ENCODE measurements around the gene PLXNB2. TPM values are rescaled to one million over a fixed set of nuclear protein-coding genes. Genes with fewer than 3 reads are reported as not detected.
A peak's percentile ranks its signal among the peaks of the same experiment; 100 is the strongest.

The PLXNB2 gene
- polyA plus RNA-seq, 1 experiment = 68.0 TPM

GRCh38 chr22:50252082-50253045 lies 55.1 kb downstream of the PLXNB2 start:
- Histone ChIP-seq H3K9me3 (ENCODE audit: control insufficient read depth, insufficient read depth, low read length) (no peaks in the 10 kb centered on the region; the same call in 1 of the 2 replicates), H3K4me3 (ENCODE audit: low read depth, low read length) (no peak overlapping the region), H3K27ac (ENCODE audit: low read depth, low read length) (no peak overlapping the region), H3K27me3 (ENCODE audit: control insufficient read depth, insufficient read depth, low read length) (no peaks in the 10 kb centered on the region)
- ChIA-PET POLR2A (interaction anchor here (1.2 to 1.4 kb wide), 2 partner anchors 10 to 90 kb away, joined by 3 to 7 read pairs; no protein-coding TSS in a partner anchor), CTCF (interaction anchor here (0.6 to 3.0 kb wide), 9 partner anchors 9 to 176 kb away, joined by 3 to 25 read pairs (median 3); partner anchors contain the start of genes DENND6B and MAPK12)
- DNase-seq (ENCODE audit: low read depth, low spot score) = no peak
- TF ChIP-seq, protein P1, sequence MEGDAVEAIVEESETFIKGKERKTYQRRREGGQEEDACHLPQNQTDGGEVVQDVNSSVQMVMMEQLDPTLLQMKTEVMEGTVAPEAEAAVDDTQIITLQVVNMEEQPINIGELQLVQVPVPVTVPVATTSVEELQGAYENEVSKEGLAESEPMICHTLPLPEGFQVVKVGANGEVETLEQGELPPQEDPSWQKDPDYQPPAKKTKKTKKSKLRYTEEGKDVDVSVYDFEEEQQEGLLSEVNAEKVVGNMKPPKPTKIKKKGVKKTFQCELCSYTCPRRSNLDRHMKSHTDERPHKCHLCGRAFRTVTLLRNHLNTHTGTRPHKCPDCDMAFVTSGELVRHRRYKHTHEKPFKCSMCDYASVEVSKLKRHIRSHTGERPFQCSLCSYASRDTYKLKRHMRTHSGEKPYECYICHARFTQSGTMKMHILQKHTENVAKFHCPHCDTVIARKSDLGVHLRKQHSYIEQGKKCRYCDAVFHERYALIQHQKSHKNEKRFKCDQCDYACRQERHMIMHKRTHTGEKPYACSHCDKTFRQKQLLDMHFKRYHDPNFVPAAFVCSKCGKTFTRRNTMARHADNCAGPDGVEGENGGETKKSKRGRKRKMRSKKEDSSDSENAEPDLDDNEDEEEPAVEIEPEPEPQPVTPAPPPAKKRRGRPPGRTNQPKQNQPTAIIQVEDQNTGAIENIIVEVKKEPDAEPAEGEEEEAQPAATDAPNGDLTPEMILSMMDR (IDR thresholded peaks at IDR 0.05; ENCODE audit: low read depth, low read length) = peak; percentile 70

DNA sequence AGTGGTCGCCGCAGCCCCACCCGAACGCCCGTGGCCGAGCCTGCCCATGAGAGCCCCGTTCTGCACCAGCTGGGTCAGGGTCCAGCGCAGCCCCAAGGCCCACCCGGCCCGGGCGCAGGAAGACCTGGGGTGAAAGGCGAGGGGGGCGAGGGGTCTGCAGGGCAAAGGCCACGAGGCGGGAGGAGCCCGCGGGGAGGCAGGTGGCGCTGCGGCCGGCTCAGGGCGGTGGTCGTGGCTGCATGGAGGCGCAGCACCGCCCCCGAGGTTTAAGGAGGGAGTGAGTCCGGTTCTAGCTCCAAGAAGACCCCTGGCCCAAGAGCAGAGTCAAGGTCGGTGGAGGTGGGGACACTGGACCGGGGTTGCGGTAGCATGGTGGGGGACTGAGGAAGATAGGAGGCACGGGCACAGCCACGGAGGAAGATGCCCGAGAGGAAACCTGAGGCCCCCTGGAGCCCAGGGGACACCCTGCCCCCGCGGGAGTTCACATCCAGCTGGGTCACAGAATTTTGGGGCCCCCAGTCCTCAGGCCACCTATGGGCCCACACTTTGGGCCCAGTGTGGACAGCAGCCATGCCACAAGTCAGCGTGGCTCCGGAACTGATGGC lies 55.9 kb downstream of the PLXNB2 start:
- TF ChIP-seq, protein P1 (IDR thresholded peaks at IDR 0.05; ENCODE audit: low read depth, low read length) = no peak
- Histone ChIP-seq H3K4me3 (ENCODE audit: low read depth, low read length) (peak overlapping the region; percentile 34; the same call in 1 of the 2 replicates), H3K27ac (ENCODE audit: low read depth, low read length) (no peak overlapping the region), H3K27me3 (ENCODE audit: control insufficient read depth, insufficient read depth, low read length) (no peaks in the 10 kb centered on the region), H3K9me3 (ENCODE audit: control insufficient read depth, insufficient read depth, low read length) (no peaks in the 10 kb centered on the region)
- no peak for DNase-seq (ENCODE audit: low read depth, low spot score)
- CTCF ChIA-PET = interaction anchor here (0.9 to 3.0 kb wide), 6 partner anchors 9 to 116 kb away, joined by 3 to 25 read pairs (median 4); partner anchors contain the start of gene MAPK12
- POLR2A ChIA-PET = interaction anchor here (0.6 to 2.1 kb wide), 5 partner anchors 9 to 90 kb away, joined by 3 to 8 read pairs (median 3); partner anchors contain the start of gene MAPK12

DNA sequence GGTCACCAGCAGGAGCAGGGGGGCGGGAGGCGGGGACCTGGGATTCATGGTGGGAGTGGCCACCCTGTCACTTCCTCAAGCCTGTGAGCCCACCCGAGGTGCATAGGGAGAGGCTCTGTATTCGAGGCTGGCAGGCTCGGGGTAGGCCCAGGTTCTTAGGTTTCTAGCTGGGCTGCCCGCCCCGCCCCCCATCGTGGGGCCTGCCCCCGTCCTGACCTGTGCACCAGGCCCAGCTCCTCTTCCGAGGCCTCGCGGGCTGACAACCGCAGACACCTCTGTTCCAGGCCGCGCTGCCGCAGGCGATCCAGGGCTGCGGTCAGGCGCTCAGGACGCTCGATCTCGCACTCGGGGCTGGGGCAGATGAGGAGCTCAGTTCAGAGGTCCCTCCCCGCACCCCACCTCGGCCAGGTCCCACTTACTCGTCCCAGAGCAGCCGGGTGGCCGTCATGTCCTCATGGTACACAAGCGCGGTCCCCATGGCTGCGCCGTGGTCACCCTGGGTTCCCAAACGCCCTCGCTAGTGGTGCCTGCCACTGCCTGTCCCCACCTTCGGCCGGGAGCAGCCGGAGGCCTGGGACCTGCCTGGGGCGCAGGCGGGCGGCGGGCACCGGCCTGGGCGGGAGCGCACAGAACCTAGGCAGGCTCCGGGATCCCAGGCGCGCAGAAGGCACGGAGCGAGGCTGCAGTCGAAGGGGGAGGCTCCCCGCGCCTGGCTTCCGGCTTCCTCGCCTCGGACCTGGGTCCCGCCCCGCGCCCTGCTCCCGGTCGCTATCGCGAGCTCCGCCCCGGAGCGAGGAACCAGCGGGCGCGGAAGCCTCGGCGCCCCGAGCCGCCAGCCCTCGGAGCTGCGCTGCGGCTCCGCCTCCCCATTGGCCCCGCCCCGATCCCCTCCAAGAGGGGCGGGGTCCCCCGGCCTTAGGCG lies 56.6 kb downstream of the PLXNB2 start, which contains the start of gene HDAC10:
Gene HDAC10 (minus strand): TSS at position 711 of the 922 bp plus-strand sequence. CDS start 233 bp downstream, at position 478.
- Histone ChIP-seq H3K9me3 (ENCODE audit: control insufficient read depth, insufficient read depth, low read length) (no peaks in the 10 kb centered on the region), H3K27ac (ENCODE audit: low read depth, low read length) (peak within 1 kb of the TSS; percentile 61), H3K4me3 (ENCODE audit: low read depth, low read length) (peak within 1 kb of the TSS; percentile 85), H3K27me3 (ENCODE audit: control insufficient read depth, insufficient read depth, low read length) (no peaks in the 10 kb centered on the region)
- CTCF ChIA-PET = interaction anchor here (0.6 to 3.0 kb wide), 8 partner anchors 8 to 116 kb away, joined by 3 to 25 read pairs (median 4); partner anchors contain the start of gene MAPK12
- TF ChIP-seq, protein P1 (IDR thresholded peaks at IDR 0.05; ENCODE audit: low read depth, low read length) = no peak
- no peak for DNase-seq (ENCODE audit: low read depth, low spot score)
- POLR2A ChIA-PET = interaction anchor here (0.6 to 2.1 kb wide), 6 partner anchors 10 to 91 kb away, joined by 3 to 8 read pairs (median 4); partner anchors contain the start of gene MAPK12

DNA sequence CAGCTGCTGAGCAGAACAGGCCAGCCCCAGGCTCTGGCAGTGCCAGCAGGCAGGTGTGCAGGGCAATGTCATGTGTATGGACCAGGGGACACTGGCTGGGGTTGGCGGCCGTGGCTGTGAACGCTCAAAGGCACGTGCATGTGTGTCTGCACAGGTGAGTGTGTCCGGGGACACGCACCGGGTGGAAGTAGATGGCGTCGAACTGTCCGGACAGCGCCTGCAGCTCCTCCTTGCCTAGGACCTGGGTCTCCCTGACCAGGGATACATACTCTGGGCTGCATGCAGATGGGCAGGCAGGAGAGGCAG lies 57.2 kb downstream of the PLXNB2 start:
- H3K27me3 ChIP-seq (ENCODE audit: control insufficient read depth, insufficient read depth, low read length) = no peaks in the 10 kb centered on the region
- no peak for DNase-seq (ENCODE audit: low read depth, low spot score)
- ChIA-PET CTCF (interaction anchor here (0.5 to 3.0 kb wide), 3 partner anchors 17 to 91 kb away, joined by 3 to 25 read pairs (median 6); no protein-coding TSS in a partner anchor), POLR2A (interaction anchor here (0.7 to 2.1 kb wide), 2 partner anchors 11 to 73 kb away, joined by 5 to 8 read pairs; partner anchors contain the start of gene MAPK12)
- peak overlapping the region; percentile 85 for H3K4me3 ChIP-seq (ENCODE audit: low read depth, low read length)
- peak overlapping the region; percentile 61 for H3K27ac ChIP-seq (ENCODE audit: low read depth, low read length)
- H3K9me3 ChIP-seq (ENCODE audit: control insufficient read depth, insufficient read depth, low read length) = no peaks in the 10 kb centered on the region
- TF ChIP-seq, protein P1 (IDR thresholded peaks at IDR 0.05; ENCODE audit: low read depth, low read length) = no peak

All from AG04450 (cell line).